Vagina (tissue), 2 donors: Measurements from ENCODE around the gene SLC22A9. TPM values are rescaled to one million over a fixed set of nuclear protein-coding genes. Genes with fewer than 3 reads are reported as not detected.

Source experiments
- DNase-seq, 2 donors: peaks; one replicate each; pipeline ENCODE4 v3.0.0-alpha.2; 2017; ENCODE audit errors: extremely low spot score in 2 of 2
- H3K27ac ChIP-seq: fragments of 200-600 bp; sonication (generic); one replicate; pipeline ENCODE4 v1.5.1; 2019
- H3K27me3 ChIP-seq: fragments of 200-600 bp; sonication (generic); one replicate; pipeline ENCODE4 v1.5.1; 2019
- H3K36me3 ChIP-seq, 2 donors: fragments of 200-600 bp; sonication (generic); one replicate each; pipeline ENCODE4 v1.5.1; 2017 to 2019
- H3K4me1 ChIP-seq: fragments of 200-600 bp; sonication (generic); one replicate; pipeline ENCODE4 v1.5.1; 2019
- H3K4me3 ChIP-seq, 2 donors: fragments of 200-600 bp; sonication (generic); 1 replicate in 1 of 2; 2 replicates in 1 of 2; pipeline ENCODE4 v1.5.1; 2016 to 2019
- H3K9me3 ChIP-seq: fragments of 200-600 bp; sonication (generic); one replicate; pipeline ENCODE4 v1.5.1; 2019
- CTCF ChIP-seq, 3 experiments: fragments of 450-650 bp in 2 of 3; fragments of 200-600 bp in 1 of 3; sonication (generic) in 1 of 3; IDR thresholded peaks; one replicate each; pipeline ENCODE4 v1.5.1; 2017 to 2019; ENCODE audit warnings: antibody characterized with exemption in 3 of 3, mild to moderate bottlenecking in 2 of 3, moderate library complexity in 2 of 3
- POLR2A ChIP-seq, 2 donors: fragments of 450-650 bp; IDR thresholded peaks; one replicate each; pipeline ENCODE4 v1.6.1; 2017; ENCODE audit warnings: antibody characterized with exemption in 2 of 2, mild to moderate bottlenecking in 2 of 2, moderate library complexity in 2 of 2
- POLR2AphosphoS5 ChIP-seq, 2 donors: sonication (generic); formaldehyde crosslinking; IDR thresholded peaks; one replicate each; pipeline ENCODE4 v1.9.0; 2017; ENCODE audit warnings: antibody characterized with exemption in 2 of 2, mild to moderate bottlenecking in 2 of 2, low read depth in 1 of 2; ENCODE audit not compliant: insufficient read depth in 1 of 2
- intact Hi-C: fragments of 100-400 bp; cut with DNase I; formaldehyde crosslinking; loops from one replicate; pipeline ENCODE4 v1.15.1; 2023
- total RNA-seq: library from RNA; depleted of rRNA; stranded (reverse); fragments of >200 nt; gene quantifications from one replicate; pipeline ENCODE4 v1.2.3, GENCODE V29; 2016

The SLC22A9 gene
- total RNA-seq, 1 donor from 2014 or later: not detected

GRCh38 chr11:63352144-63352543 is 17.4 kb upstream of the SLC22A9 start:
- intact Hi-C loops: no loop called here
- TF ChIP-seq POLR2AphosphoS5 (IDR thresholded peaks at IDR 0.05; ENCODE audit: insufficient read depth in 1 of 2, low read depth in 1 of 2) (no peak), CTCF (IDR thresholded peaks at IDR 0.05) (no peak), POLR2A (IDR thresholded peaks at IDR 0.05) (no peak)

GRCh38 chr11:63362196-63362793 is 7.3 kb upstream of the SLC22A9 start:
- no peaks in the 10 kb centered on the region for H3K4me1 ChIP-seq
- H3K4me3 ChIP-seq: no peak overlapping the region
- intact Hi-C loops: no loop called here
- H3K27ac ChIP-seq: no peak overlapping the region
- H3K9me3 ChIP-seq: no peaks in the 10 kb centered on the region
- no peak for DNase-seq
- H3K36me3 ChIP-seq: no peaks in the 10 kb centered on the region
- no peaks in the 10 kb centered on the region for H3K27me3 ChIP-seq
- no peak for TF ChIP-seq CTCF (IDR thresholded peaks at IDR 0.05)

More at GRCh38 chr11:63352144-63352543, 17.4 kb upstream of the SLC22A9 start:
- no peak for DNase-seq
- Histone ChIP-seq H3K9me3 (no peaks in the 10 kb centered on the region), H3K36me3 (no peaks in the 10 kb centered on the region), H3K27ac (no peak overlapping the region), H3K4me3 (no peak overlapping the region), H3K27me3 (no peaks in the 10 kb centered on the region), H3K4me1 (no peaks in the 10 kb centered on the region)

- no peaks in the 10 kb centered on the region for H3K9me3 ChIP-seq
- intact Hi-C loops: no loop called here
- no peak overlapping the region for H3K4me3 ChIP-seq
- no peak for TF ChIP-seq POLR2AphosphoS5 (IDR thresholded peaks at IDR 0.05; ENCODE audit: insufficient read depth in 1 of 2, low read depth in 1 of 2)
- no peak for TF ChIP-seq CTCF (IDR thresholded peaks at IDR 0.05)
- TF ChIP-seq POLR2A (IDR thresholded peaks at IDR 0.05): no peak
- no peaks in the 10 kb centered on the region for H3K27me3 ChIP-seq
- no peak overlapping the region for H3K27ac ChIP-seq
- no peaks in the 10 kb centered on the region for H3K36me3 ChIP-seq
- no peaks in the 10 kb centered on the region for H3K4me1 ChIP-seq
- no peak for DNase-seq
These were observed 495 bp downstream of the SLC22A9 start for GRCh38 chr11:63369971-63370588.

GRCh38 chr11:63371396-63371795 is 1.8 kb downstream of the SLC22A9 start:
- no peak overlapping the region for H3K27ac ChIP-seq
- DNase-seq: no peak
- intact Hi-C loops: no loop called here
- TF ChIP-seq POLR2A (IDR thresholded peaks at IDR 0.05) (no peak), POLR2AphosphoS5 (IDR thresholded peaks at IDR 0.05; ENCODE audit: insufficient read depth in 1 of 2, low read depth in 1 of 2) (no peak), CTCF (IDR thresholded peaks at IDR 0.05) (no peak)
- H3K4me1 ChIP-seq: no peaks in the 10 kb centered on the region
- H3K36me3 ChIP-seq: no peaks in the 10 kb centered on the region
- no peak overlapping the region for H3K4me3 ChIP-seq
- no peaks in the 10 kb centered on the region for H3K27me3 ChIP-seq
- H3K9me3 ChIP-seq: no peaks in the 10 kb centered on the region

- H3K27me3 ChIP-seq: no peaks in the 10 kb centered on the region
- no peaks in the 10 kb centered on the region for H3K36me3 ChIP-seq
- TF ChIP-seq POLR2A (IDR thresholded peaks at IDR 0.05) (no peak), POLR2AphosphoS5 (IDR thresholded peaks at IDR 0.05; ENCODE audit: insufficient read depth in 1 of 2, low read depth in 1 of 2) (no peak), CTCF (IDR thresholded peaks at IDR 0.05) (no peak)
- DNase-seq: no peak
- H3K4me1 ChIP-seq: no peaks in the 10 kb centered on the region
- H3K4me3 ChIP-seq: no peak overlapping the region
- intact Hi-C loops: no loop called here
- no peaks in the 10 kb centered on the region for H3K9me3 ChIP-seq
- H3K27ac ChIP-seq: no peak overlapping the region
These were observed 5.8 kb downstream of the SLC22A9 start for GRCh38 chr11:63375434-63375833.
